K562 (cell line): ENCODE measurements around the gene ZNF521. TPM values are rescaled to one million over a fixed set of nuclear protein-coding genes. Genes with fewer than 3 reads are reported as not detected.

ENCODE experiments used
- ATAC-seq: fragments of 200-7000 bp; cut with Tn5 transposase; 3 replicates; pipeline ENCODE4 v1.9.1; 2020; ENCODE audit warnings: moderate library complexity
- BruUV-seq: library from RNA; stranded (reverse); fragments of 400-500 nt; replicated peaks from 2 replicates; lab custom pipeline; 2021; lab: Mats Ljungman, UMichigan
- CTCF ChIA-PET: fragments of 300-600 bp; formaldehyde crosslinking; extraction: SDS; loops from one replicate; lab custom pipeline; 2021; ENCODE audit warnings: low intra/inter-chr PET ratio; lab: Yijun Ruan, JAX
- POLR2A ChIA-PET: fragments of 300-600, 350-650 bp; sonication (Branson Sonifier 250); formaldehyde crosslinking; extraction: SDS; loops from one replicate; lab custom pipeline; 2021; ENCODE audit warnings: antibody characterized with exemption, inconsistent platforms; lab: Yijun Ruan, JAX
- DNase-seq, 4 experiments: peaks; one replicate each; pipeline versions ENCODE4 v3.0.0 to v3.0.0-alpha.2; 2011 to 2018; ENCODE audit warnings: low spot score in 3 of 4, mixed read lengths in 3 of 4; ENCODE audit errors: extremely low read depth in 1 of 4
- FAIRE-seq: peaks from 2 replicates; lab custom pipeline; 2011; peaks lifted over from hg19 to GRCh38; lab: Jason Lieb, UNC
- H2AFZ ChIP-seq: 2 replicates; pipeline ENCODE4 v1.6.0; 2011; ENCODE audit warnings: low read depth, low read length, control low read depth, inconsistent platforms
- H3K27ac ChIP-seq: fragments of 200-600 bp; 3 replicates; pipeline ENCODE4 v1.8.0; 2011; ENCODE audit warnings: low read depth, mild to moderate bottlenecking, control low read depth, inconsistent platforms, low read length, moderate library complexity, mixed read lengths; ENCODE audit errors: extremely low read depth
- H3K27me3 ChIP-seq, 2 experiments: fragments of 300-600 bp in 1 of 2; 2 replicates in 1 of 2; 3 replicates in 1 of 2; pipeline versions ENCODE4 v1.6.0 to v1.8.0; 2011; ENCODE audit warnings: inconsistent platforms in 2 of 2, low read length in 2 of 2, mild to moderate bottlenecking in 1 of 2, mixed read lengths in 1 of 2, moderate library complexity in 1 of 2; ENCODE audit not compliant: control insufficient read depth in 2 of 2, insufficient read depth in 2 of 2
- H3K36me3 ChIP-seq: fragments of 300-600 bp; 3 replicates; pipeline ENCODE4 v1.8.0; 2011; ENCODE audit warnings: mild to moderate bottlenecking, low read length, inconsistent platforms; ENCODE audit not compliant: control insufficient read depth, insufficient read depth
- H3K4me1 ChIP-seq, 2 experiments: fragments of 200-600 bp in 1 of 2; replicated peaks in 1 of 2; 2 replicates in 1 of 2; 3 replicates in 1 of 2; pipeline versions ENCODE4 v1.5.1 to v1.8.0; 2011; ENCODE audit warnings: inconsistent platforms in 2 of 2, low read length in 2 of 2, mild to moderate bottlenecking in 1 of 2, mixed read lengths in 1 of 2, moderate library complexity in 1 of 2; ENCODE audit not compliant: control insufficient read depth in 2 of 2, insufficient read depth in 2 of 2
- H3K4me2 ChIP-seq: 2 replicates; pipeline ENCODE4 v1.6.1; 2011; ENCODE audit warnings: low read length, control low read depth, inconsistent platforms, mixed read lengths; ENCODE audit not compliant: insufficient read depth
- H3K4me3 ChIP-seq: fragments of 200-600 bp; sonication (generic), shearing (Covaris generic); 2 replicates; pipeline ENCODE4 v1.5.1; 2016; ENCODE audit warnings: control low read depth, inconsistent platforms
- H3K79me2 ChIP-seq: fragments of 200-600 bp; 3 replicates; pipeline ENCODE4 v1.8.0; 2011; ENCODE audit warnings: low read length, inconsistent platforms; ENCODE audit not compliant: control insufficient read depth, insufficient read depth
- H3K9ac ChIP-seq, 2 experiments: 2 replicates each; pipeline versions ENCODE4 v1.6.0 to v1.6.1; 2011; ENCODE audit warnings: low read depth in 2 of 2, low read length in 2 of 2, control low read depth in 1 of 2, inconsistent platforms in 1 of 2, mild to moderate bottlenecking in 1 of 2, mixed read lengths in 1 of 2; ENCODE audit not compliant: insufficient read depth in 1 of 2
- H3K9me1 ChIP-seq: one replicate; pipeline ENCODE4 v1.6.0; 2011; ENCODE audit warnings: inconsistent platforms, mild to moderate bottlenecking, low read length, moderate library complexity; ENCODE audit not compliant: control insufficient read depth, insufficient read depth
- H3K9me3 ChIP-seq: replicated peaks from 2 replicates; pipeline ENCODE4 v1.5.1; 2011; ENCODE audit warnings: low read depth, low read length, inconsistent platforms; ENCODE audit not compliant: control insufficient read depth, insufficient read depth
- H4K20me1 ChIP-seq: replicated peaks from 2 replicates; pipeline ENCODE4 v1.6.1; 2011; ENCODE audit warnings: low read length, inconsistent platforms, mixed read lengths; ENCODE audit not compliant: control insufficient read depth, insufficient read depth
- CHD1 ChIP-seq: fragments of 200-600 bp; sonication (generic); IDR thresholded peaks from one replicate; pipeline ENCODE4 v1.6.1; 2012; ENCODE audit warnings: mild to moderate bottlenecking, moderate library complexity, low read length, inconsistent platforms
- GTF2F1 ChIP-seq: IDR thresholded peaks from 2 replicates; pipeline ENCODE4 v1.6.1; 2011; ENCODE audit warnings: low read depth, low read length, improper control_type of control experiment
- IFI16 ChIP-seq: fragments of 250-450 bp; sonication (Bioruptor Pico); IDR thresholded peaks from 2 replicates; pipeline ENCODE4 v2.1.2; 2022; ENCODE audit warnings: mild to moderate bottlenecking, inconsistent platforms
- JUND ChIP-seq, 2 experiments: IDR thresholded peaks; 2 replicates in 1 of 2; 3 replicates in 1 of 2; pipeline ENCODE4 v1.6.1; 2011; ENCODE audit warnings: borderline replicate concordance in 2 of 2, low read depth in 2 of 2, low read length in 2 of 2, improper control_type of control experiment in 1 of 2, missing biosample characterization in 1 of 2, missing genetic modification characterization in 1 of 2, missing genetic modification reagents in 1 of 2
- SAP30 ChIP-seq: fragments of 200-600 bp; sonication (generic); IDR thresholded peaks from 2 replicates; pipeline ENCODE4 v1.6.1; 2012; ENCODE audit warnings: borderline replicate concordance, low read depth, mild to moderate bottlenecking, moderate library complexity, low read length, control low read depth, inconsistent platforms; ENCODE audit not compliant: insufficient read depth, poor library complexity, severe bottlenecking
- SIX5 ChIP-seq, 2 experiments: IDR thresholded peaks; 2 replicates each; pipeline ENCODE4 v1.6.1; 2011; ENCODE audit warnings: low read length in 2 of 2, borderline replicate concordance in 1 of 2, low read depth in 1 of 2, mild to moderate bottlenecking in 1 of 2, moderate library complexity in 1 of 2; ENCODE audit not compliant: insufficient read depth in 1 of 2
- SLC30A9 ChIP-seq: fragments of 250-450 bp; sonication (Bioruptor Pico); IDR thresholded peaks from 2 replicates; pipeline ENCODE4 v1.8.0; 2022; ENCODE audit warnings: mild to moderate bottlenecking, moderate library complexity
- SMAD1 ChIP-seq: fragments of 150-350 bp; IDR thresholded peaks from 2 replicates; pipeline ENCODE4 v1.6.1; 2014; ENCODE audit warnings: low read length, low read depth; ENCODE audit not compliant: partially characterized antibody
- SREBF1 ChIP-seq: fragments of 150-350 bp; IDR thresholded peaks from 2 replicates; pipeline ENCODE4 v1.6.1; 2014; ENCODE audit warnings: antibody characterized with exemption, low read depth, low read length, borderline replicate concordance
- XRCC3 ChIP-seq: fragments of 450-650 bp; IDR thresholded peaks from 2 replicates; pipeline ENCODE4 v1.6.1; 2017; ENCODE audit warnings: mild to moderate bottlenecking, moderate library complexity
- YBX1 ChIP-seq: fragments of 450-650 bp; IDR thresholded peaks from 2 replicates; pipeline ENCODE4 v1.7.1; 2016; ENCODE audit warnings: mild to moderate bottlenecking
- WGBS: fragments of 100-300 bp; shearing (Covaris generic); methylation state at CpG from one replicate; pipeline ENCODE4 v1.1.6; 2016; ENCODE audit warnings: low coverage, mixed read lengths; ENCODE audit not compliant: insufficient coverage; ENCODE audit errors: missing lambda C conversion rate; 5-methylcytosine and 5-hydroxymethylcytosine counted together
- in situ Hi-C: fragments of 300-500 bp; cut with MboI; formaldehyde crosslinking; loops from 4 replicates; pipeline ENCODE4 v1.15.0; 2018; ENCODE audit warnings: inconsistent platforms, mixed read lengths
- intact Hi-C: fragments of 100-400 bp; cut with micrococcal nuclease; formaldehyde crosslinking; loops from 2 replicates; pipeline ENCODE4 v1.14.2; 2022
- polyA plus RNA-seq, 8 experiments: library from polyadenylated mRNA; depleted of rRNA in 4 of 8; stranded (reverse) in 5 of 8; unstranded in 3 of 8; fragments of >200 nt; fragmentation: Nextera tagmentation in 2 of 8; fragmentation: Illumina TruSeq in 1 of 8; extraction: Ambion mirVana in 2 of 8; extraction: Trizol in 1 of 8; gene quantifications; 2 replicates each; pipeline versions ENCODE4 v1.2.1 to v1.2.3, GENCODE V29; 2011 to 2014; ENCODE audit warnings: inconsistent platforms in 1 of 8, missing spikeins in 1 of 8
- total RNA-seq, 7 experiments: library from RNA; depleted of rRNA in 6 of 7; stranded (reverse); fragments of >200 nt in 6 of 7; fragmentation: Illumina TruSeq in 2 of 7; extraction: Trizol in 2 of 7; gene quantifications; 2 replicates each; pipeline versions ENCODE4 v1.2.1 to v1.2.3, GENCODE V29; 2011 to 2021; ENCODE audit warnings: low replicate concordance in 1 of 7
- TF ChIP-seq, protein P1 (sequence below), 2 experiments: fragments of 450-650 bp; IDR thresholded peaks; 2 replicates each; pipeline ENCODE4 v1.6.1; 2016; ENCODE audit warnings: mild to moderate bottlenecking in 2 of 2, borderline replicate concordance in 1 of 2, low read depth in 1 of 2, moderate library complexity in 1 of 2

Gene ZNF521
- total and polyA plus RNA-seq, 9 of the 15 experiments (the other 6 are each of a cell fraction or from before 2014, with no cell fraction given): 1.2 to 5.8 (median 1.6) TPM

- TF ChIP-seq GTF2F1: no peak
Measured at GRCh38 chr18:25016666-25017065, 335.3 kb downstream of the ZNF521 start (continued).

DNA sequence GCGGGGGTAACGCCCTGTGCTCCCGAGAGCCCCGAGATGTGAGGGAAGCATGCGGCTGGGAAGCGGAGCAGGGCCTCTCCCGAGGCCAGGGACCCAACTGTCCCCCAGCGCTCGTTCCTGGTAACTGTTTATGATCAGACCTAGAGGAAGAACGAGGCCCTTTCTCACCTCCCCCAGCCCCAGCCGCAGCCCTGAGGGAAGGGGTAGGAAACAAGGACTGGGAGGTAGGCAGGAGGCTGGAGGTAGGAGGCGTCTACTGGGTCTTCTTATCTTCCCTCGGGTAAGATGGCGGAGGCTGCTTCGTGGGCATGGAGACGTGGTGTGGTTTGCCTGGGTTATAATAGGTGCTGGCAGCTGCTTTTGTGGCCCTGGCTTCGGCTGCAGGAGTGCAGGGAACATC, 335.8 kb downstream of the ZNF521 start:
- H3K9ac ChIP-seq: no peak overlapping the region
- intact Hi-C loops (no loop called here), in situ Hi-C loops (no loop called here)
- ChIA-PET POLR2A (interaction anchor here (1.0 kb wide), 1 partner anchor 28 kb away, joined by 3 read pairs; no protein-coding TSS in a partner anchor), CTCF (no interaction called here)
- H3K4me3 ChIP-seq: no peak overlapping the region
- H3K27ac ChIP-seq: no peak overlapping the region
- H2AFZ ChIP-seq: 0 out of 2 replicates have a peak overlapping the region, but pooled peaks have one; percentile 20
- no peaks in the 10 kb centered on the region for H3K27me3 ChIP-seq
- FAIRE-seq: no peak
- no peak for ATAC-seq
- no peaks in the 10 kb centered on the region for H3K79me2 ChIP-seq
- no peaks in the 10 kb centered on the region for H4K20me1 ChIP-seq
- 0 out of 5 replicates have a peak, but pooled peaks cover 0 to 4% of the 10 kb centered on the region in 2 experiments for H3K4me1 ChIP-seq
- no peaks in the 10 kb centered on the region for H3K9me1 ChIP-seq
- WGBS: 4% methylated on average over 16 of the region's 17 CpGs
- no peak for DNase-seq
- H3K4me2 ChIP-seq: no peak overlapping the region; the same call in 1 of the 2 replicates
- no peaks in the 10 kb centered on the region for H3K36me3 ChIP-seq
- BruUV-seq: no TSS peak
- no peaks in the 10 kb centered on the region for H3K9me3 ChIP-seq
- TF ChIP-seq JUND (IDR thresholded peaks at IDR 0.05; ENCODE audit: borderline replicate concordance, low read depth, low read length) (no peak), JUND (tag; IDR thresholded peaks at IDR 0.05; ENCODE audit: borderline replicate concordance, low read depth, low read length) (no peak), CHD1 (no peak), IFI16 (CRISPR knock-in tag) (no peak), SIX5 (IDR thresholded peaks at IDR 0.05; ENCODE audit: borderline replicate concordance in 1 of 2, insufficient read depth in 1 of 2, low read depth in 1 of 2, low read length in 2 of 2) (no peak), SREBF1 (no peak), XRCC3 (no peak), SAP30 (no peak), YBX1 (no peak), SLC30A9 (CRISPR knock-in tag) (no peak), SMAD1 (no peak)
- TF ChIP-seq, protein P1, sequence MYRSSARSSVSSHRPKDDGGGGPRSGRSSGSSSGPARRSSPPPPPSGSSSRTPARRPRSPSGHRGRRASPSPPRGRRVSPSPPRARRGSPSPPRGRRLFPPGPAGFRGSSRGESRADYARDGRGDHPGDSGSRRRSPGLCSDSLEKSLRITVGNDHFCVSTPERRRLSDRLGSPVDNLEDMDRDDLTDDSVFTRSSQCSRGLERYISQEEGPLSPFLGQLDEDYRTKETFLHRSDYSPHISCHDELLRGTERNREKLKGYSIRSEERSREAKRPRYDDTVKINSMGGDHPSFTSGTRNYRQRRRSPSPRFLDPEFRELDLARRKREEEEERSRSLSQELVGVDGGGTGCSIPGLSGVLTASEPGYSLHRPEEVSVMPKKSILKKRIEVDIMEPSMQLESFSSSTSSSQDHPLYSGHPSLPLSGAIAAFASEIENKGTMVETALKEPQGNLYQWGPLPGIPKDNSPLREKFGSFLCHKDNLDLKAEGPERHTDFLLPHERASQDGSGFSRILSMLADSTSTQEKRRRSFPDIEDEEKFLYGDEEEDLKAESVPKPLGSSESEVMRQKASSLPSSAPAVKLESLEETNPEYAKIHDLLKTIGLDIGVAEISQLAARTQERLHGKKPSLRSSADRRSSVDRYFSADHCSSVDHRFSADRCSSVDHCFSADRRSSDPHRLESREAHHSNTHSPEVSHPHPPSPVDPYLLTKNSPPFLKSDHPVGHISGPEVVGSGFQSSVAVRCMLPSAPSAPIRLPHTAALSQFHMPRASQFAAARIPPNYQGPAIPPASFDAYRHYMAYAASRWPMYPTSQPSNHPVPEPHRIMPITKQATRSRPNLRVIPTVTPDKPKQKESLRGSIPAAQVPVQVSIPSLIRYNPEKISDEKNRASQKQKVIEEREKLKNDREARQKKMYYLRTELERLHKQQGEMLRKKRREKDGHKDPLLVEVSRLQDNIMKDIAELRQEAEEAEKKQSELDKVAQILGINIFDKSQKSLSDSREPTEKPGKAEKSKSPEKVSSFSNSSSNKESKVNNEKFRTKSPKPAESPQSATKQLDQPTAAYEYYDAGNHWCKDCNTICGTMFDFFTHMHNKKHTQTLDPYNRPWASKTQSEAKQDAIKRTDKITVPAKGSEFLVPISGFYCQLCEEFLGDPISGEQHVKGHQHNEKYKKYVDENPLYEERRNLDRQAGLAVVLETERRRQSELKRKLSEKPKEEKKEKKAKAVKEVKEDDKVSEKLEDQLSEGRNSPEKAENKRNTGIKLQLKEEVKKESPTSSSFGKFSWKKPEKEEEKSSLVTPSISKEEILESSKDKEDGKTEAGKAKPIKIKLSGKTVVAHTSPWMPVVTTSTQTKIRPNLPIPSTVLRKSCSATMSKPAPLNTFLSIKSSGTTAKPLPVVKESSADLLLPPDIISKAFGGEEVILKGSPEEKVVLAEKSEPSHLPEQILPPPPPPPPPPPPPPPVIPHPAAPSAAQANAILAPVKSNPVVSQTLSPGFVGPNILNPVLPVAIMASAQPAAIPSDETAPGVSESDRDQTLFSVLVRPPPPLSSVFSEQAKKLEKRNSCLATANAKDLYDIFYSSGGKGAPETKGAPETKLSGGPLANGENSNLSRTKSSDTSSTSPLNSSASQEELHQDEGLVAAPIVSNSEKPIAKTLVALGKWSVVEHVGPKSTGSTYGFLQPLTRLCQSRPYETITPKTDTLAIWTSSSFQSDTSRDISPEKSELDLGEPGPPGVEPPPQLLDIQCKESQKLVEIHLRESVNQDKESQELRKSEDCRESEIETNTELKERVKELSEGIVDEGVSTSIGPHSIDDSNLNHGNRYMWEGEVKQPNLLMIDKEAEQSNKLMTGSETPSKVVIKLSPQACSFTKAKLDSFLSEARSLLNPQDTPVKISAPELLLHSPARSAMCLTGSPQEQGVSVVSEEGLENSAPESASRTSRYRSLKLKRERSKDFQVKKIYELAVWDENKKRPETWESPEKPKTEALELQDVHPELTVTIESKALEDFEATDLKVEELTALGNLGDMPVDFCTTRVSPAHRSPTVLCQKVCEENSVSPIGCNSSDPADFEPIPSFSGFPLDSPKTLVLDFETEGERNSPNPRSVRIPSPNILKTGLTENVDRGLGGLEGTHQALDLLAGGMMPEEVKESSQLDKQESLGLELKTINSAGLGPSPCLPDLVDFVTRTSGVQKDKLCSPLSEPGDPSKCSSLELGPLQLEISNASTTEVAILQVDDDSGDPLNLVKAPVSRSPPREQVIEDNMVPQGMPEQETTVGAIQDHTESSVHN (IDR thresholded peaks at IDR 0.05; ENCODE audit: borderline replicate concordance in 1 of 2, low read depth in 1 of 2): no peak
